Measurements from ENCODE around the gene ADNP2.

Gene ADNP2

DNA sequence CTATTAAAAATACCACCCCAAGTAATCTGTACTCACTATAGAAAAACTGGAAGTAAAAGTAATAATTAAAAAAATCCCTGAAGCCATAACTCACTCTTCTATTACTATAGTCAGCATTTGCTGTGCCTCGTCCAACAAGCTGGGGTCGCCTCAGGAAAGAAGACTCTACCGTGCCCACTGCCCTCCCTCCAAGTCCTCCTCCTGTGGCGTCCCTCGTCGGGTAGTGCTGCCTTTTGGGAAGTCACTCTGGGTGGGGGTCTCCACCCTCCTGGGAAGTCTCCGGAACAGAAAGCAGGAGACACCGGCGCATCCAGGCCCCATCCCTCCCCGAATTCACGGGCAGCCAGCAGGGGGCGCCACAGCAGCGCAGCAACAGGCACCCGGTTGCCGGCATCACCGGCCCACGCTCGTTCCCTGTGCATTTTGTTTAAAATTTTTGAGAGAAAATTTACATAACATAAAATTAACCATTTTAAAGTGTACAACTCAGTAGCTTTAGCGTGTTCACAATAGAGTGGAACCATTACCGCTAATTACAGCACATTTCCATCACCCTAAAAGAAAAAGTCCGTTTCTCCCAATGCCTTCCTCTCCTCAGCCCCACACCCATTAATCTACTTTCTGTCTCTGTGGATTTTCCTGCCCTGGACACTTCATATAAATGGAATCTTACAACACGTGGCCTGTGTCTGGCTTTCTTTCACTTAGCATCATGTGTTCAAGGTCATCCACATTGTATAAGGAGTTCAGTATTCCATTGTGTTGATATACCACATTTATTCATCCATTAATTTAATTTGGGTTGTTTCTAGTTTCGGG, 62.2 kb downstream of the ADNP2 start:
- peak; percentile 10 for DNase-seq (ENCODE audit: low read depth)

GRCh38 chr18:80172056-80172455, 63.0 kb downstream of the ADNP2 start:
- DNase-seq (ENCODE audit: low read depth) = no peak

DNA sequence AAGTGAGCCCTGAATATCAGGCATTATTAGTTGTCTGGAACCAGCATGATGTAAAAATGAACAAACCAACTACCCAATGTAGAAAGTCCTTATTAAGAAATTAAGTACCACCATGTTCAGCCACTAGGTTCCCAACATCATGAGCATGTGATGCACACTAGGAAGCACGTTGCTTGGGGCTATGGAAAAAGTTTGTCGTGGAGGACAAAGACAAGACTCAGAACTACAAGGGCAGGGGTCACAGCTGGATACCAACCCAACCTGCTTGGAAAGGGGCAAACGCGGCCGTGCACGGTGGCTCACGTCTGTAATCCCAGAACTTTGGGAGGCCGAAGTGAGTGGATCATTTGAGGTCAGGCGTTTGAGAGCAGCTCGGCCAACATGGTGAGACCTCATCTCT, 64.0 kb downstream of the ADNP2 start:
- DNase-seq (ENCODE audit: low read depth) = no peak

DNA sequence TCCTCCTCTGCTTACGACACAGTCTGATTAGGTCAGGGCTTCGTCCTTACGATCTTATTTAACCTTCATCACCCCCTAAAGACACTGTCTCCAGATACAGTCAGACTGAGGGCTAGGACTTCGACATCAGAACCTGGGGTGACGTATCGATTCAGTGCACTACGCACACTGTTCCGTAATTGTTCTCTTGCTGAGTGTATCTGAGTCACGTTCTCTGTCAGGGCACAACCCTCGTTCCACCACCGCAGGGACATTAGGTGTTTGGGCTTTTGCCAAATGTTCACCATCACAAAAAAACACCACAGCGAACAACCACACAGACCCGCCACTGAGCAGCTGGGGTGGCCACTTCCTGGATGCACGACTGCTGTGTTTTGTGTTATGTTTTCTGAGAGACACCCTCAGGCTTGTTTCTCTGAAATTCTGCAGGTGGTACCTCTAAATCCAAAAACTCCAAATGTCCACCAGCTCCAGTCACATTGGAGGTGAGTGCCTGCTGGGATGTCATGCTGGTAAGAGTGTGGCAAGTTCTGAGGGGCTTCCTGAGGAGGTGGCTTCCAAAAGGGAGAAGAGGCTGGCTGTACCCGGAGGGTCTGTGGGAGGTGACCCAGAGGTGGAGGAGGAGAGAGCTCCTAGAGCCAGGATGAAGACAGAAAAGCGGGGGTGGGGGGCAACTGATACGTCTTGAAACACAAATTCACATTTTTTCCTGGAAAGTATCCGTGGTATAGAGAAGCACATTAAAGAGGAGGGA, 66.6 kb downstream of the ADNP2 start:
- DNase-seq (ENCODE audit: low read depth) = no peak

DNA sequence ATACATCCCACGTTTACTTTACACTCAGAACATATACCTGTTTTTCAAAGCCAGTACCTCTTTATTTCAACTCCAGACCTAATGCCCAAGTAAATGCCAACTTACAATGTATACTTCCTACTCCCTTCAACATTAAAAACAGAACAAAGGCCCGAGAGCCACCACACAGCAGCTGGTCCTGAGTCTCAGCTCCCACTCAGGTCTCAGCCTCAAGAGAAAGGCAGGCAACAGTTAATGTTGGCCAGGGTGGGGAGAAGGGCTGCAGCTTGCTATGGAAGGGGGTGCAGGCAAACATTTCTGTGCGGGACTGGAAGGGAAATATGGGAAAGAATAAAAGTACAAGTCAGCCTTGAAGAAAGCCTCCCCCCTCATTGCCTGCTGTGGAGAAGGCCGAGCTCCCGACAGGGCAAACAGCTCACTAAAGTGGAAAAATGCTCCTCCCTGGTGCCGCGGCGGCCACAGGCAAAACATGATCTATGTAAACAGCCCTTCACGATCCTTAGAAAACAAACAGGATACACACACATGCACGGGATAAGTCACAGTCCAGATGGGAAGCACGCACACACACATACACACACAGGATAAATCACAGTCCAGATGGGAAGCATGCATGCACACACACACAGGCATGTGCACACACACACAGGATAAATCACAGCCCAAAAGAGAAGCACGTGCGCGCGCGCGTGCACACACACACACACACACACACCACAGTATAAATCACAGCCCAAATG, 67.4 kb downstream of the ADNP2 start:
- no peak for DNase-seq (ENCODE audit: low read depth)

DNA sequence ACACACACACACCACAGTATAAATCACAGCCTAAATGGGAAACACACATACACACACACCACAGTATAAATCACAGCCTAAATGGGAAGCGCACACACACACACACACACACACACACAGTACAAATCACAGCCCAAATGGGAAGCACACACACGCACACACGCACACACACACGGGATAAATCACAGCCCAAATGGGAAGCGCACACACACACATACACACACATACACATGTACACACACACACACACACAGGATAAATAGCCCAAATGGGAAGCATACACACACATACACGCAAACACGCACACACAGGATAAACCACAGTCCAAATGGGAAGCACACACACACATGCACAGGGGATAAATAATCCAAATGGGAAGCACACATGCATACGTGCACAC, 68.1 kb downstream of the ADNP2 start:
- no peak for DNase-seq (ENCODE audit: low read depth)

- DNase-seq (ENCODE audit: low read depth) = no peak
Observed at GRCh38 chr18:80178935-80179818, 70.1 kb downstream of the ADNP2 start.

DNA sequence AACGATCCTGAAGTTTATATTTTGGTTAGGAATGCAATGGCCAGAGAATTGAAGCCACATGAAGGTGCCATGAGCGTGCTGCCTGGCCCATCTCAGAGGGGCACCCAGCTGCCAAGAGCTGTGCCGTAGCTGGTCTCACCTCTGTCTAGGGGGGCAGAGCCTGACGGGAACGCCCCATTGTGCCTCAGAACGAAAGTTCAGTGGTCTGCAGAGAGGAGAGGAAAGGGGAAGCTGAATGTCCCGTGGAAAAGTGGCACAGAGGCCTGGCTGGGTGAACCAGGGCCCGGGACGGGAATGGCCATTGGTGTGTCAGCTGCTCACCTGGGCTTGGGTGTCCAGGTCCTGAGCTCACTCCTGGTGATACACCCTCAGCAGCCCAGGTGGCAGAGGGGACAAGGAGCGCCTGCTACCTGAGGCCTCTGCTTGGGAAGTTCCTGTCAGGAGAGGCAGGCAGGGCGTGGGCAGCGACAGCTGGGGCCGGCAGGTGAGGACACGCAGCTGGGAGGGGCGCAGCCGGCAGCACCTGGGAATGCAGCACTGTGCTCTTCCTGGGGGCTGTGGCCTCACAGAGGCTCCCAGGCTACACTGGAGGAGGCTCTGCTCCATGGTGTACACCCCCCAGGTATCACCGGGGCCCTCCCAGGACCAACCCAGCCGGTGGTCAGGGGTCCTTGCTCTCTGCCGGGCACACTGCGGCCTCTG, 70.9 kb downstream of the ADNP2 start:
- no peak for DNase-seq (ENCODE audit: low read depth)

GRCh38 chr18:80180778-80181564, 71.9 kb downstream of the ADNP2 start:
- no peak for DNase-seq (ENCODE audit: low read depth)

DNA sequence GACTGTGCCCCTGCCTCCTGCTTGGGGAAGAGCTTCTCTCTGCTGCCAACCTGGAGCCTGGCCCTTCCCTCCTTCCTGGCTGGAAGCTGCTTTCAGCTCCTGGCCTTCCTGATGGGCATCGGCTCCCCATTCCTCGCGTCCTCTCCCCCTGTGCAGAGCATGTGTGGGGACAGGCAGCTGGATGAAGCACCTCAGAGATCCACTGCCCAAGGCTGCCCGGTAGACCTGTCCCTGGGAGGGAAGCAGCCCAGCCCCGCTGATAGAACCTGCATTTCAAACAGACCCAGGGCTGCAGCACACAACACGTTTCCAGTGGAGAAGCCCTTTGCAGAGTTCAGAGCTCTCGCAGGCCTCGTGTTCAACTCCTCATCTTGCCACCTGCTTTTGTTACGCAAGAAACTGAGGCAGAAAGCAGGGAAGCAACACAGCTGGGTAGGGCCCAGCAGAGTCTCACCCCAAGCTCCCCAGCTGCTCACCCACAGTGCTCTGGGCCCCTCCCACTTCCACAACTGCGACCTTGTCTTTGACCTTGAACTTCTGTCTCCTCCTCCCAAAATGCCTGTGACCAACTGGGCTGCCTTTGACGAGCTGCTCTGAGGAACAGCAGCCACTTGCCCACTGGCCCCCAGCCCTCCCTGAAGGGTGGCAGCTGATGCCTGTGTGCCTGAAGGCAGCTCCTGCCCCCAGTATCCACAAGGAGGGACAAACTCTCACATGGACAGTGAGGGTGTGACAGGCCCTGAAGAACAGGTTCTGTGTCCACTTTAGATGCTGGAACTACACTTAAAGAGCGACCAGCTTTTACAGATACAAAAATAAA, 72.8 kb downstream of the ADNP2 start:
- DNase-seq (ENCODE audit: low read depth) = no peak

DNA sequence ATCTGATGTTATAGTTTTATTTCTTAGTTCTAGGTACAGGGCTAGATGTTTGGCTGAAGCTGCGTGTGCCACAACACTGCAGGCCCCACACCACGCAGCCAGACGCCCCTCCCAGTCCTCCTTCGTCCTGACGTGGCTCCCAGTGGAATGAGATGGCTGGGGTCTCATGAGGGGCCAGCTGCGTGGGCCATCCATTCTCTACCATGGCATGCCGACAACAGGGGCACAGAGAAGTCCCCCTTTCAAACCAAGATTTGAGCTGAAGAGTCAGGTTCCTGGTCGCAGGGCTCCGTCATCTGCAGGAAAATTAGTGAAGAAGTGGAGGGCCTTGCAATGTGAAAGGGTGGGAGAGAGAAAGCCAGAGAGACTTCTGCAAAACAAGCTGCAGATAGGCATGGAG, 73.8 kb downstream of the ADNP2 start:
- DNase-seq (ENCODE audit: low read depth) = no peak

GRCh38 chr18:80183273-80184050, 74.4 kb downstream of the ADNP2 start:
- DNase-seq (ENCODE audit: low read depth) = no peak

DNA sequence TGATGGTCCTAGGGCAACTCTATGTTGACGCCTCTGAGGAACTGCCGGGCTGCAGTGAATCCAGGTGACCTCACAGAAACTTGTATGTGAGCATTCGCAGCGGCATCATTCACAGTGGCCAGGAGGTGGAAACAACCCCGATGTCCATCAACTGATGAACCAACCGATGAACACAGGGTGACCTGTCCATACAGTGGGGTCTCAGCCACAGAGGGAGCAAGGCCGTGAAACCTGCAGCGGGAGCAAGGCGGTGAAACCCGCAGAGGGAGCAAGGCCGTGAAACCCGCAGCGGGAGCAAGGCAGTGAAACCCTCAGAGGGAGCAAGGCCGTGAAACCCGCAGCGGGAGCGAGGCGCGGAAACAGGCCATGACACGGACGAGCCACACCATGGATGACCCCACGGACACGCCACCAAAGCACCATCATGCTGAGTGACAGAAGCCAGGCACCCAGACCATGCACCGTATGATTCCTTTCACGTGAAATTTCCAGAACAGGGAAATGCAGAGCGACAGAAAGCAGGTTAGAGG, 75.2 kb downstream of the ADNP2 start:
- no peak for DNase-seq (ENCODE audit: low read depth)

GRCh38 chr18:80185545-80185944, 76.5 kb downstream of the ADNP2 start:
- DNase-seq (ENCODE audit: low read depth) = no peak

DNA sequence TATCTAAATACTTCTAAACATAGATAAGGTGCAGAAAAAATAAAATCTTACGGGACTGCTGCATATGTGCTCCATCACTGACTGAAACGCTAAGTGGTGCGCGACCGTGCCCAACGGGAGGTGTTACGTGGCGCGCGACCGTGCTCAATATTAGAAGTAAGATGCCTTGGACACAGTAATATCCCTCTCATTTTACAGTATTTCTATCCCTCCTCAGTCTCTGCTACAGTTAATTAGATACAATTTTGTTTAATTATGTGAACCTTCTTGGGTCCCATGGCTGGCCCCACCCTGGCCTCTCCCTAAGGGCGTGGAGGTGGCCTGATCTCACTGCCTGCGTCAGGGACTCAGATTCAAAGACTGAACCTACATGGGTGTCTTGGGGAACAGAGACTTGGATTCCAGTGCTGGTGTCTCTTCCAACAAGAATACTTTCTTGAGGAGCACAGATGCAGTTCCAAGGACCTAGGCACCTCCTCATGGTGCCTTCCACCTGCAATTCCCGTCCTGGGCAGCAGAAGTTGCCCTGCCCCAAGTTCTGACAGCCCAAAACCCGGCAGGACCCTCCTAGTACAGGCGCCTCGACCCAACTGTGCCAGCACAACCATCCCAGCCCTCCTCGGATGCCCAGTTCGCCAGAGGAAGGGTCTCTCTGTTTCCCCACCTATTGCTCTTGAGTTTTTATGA, 79.0 kb downstream of the ADNP2 start:
- DNase-seq (ENCODE audit: low read depth) = no peak

DNA sequence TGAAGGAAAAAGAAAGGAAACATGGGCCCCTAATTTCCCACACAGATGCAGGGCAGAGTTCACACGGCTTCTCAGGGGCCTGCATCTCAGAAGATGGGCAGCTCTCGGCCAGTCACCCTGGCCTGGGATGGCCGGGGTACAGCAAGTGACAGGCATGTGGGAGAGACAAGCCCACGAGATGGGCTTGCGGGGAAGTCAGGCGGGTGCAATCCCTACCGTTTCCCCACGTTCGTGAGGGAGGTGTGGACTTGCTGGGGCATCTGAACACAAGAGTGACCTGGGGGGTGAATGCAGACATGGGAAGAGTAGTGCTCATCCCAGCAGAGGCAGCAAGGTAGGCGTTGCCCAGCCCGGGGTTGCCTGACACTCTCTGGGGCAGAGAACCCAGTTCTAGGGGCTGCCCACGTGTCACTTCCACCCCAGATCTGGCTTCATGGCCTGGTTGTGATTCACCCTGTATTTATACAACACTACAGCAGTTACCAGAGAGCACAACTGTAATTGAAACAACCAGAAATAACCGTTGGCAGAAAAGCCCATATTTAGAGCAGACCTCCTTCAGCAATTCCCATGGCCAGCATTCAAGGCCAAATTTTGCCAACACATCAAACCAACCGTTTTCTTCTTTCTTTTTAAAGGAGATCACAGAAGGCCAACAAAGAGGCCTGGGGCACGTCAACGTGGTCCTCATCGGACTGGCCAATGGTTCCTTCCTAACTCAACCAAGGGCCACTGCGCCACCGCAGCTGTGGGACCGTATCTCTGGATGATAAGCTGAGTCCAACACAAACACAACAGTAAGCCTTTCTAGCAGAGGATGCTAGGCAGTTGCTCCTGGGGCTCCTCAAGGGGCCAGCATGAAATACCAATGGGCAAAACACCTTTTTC, 79.8 kb downstream of the ADNP2 start:
- no peak for DNase-seq (ENCODE audit: low read depth)

DNA sequence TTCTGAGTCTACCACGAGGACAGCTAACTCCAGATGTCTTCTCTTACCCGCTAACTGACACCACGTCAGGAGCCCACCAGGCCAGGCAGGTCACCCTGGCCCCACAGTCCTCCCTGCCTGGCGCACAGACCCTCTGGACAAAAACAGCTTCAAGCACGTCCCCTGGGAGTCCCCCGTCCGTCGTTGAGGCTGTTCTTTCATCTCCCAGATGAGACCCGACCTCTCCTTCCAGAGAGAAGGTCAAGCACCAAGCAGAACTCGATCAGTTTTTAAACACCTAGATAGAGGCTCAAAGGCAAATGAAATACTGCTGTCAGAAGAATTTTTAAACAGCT, 80.4 kb downstream of the ADNP2 start:
- DNase-seq (ENCODE audit: low read depth) = no peak

Data from non-pigmented ciliary epithelial cell (primary cell).